ENCODE results near the gene B3GALT6.
"Not testable (repeated sequence)": the region's sequence is repeated elsewhere in the genome, so short reads cannot be mapped to it uniquely, and the experiment has no call there.

The B3GALT6 gene
- 27.6 to 35.0 reads per million in 2 donors for total RNA-seq

DNA sequence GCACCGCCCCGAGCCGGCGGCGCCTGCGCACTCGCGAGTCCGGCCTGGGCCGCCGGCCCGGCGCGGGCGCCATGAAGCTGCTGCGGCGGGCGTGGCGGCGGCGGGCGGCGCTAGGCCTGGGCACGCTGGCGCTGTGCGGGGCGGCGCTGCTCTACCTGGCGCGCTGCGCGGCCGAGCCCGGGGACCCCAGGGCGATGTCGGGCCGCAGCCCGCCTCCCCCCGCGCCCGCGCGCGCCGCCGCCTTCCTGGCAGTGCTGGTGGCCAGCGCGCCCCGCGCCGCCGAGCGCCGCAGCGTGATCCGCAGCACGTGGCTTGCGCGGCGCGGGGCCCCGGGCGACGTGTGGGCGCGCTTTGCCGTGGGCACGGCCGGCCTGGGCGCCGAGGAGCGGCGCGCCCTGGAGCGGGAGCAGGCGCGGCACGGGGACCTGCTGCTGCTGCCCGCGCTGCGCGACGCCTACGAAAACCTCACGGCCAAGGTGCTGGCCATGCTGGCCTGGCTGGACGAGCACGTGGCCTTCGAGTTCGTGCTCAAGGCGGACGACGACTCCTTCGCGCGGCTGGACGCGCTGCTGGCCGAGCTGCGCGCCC lies at the start of gene B3GALT6:
Gene B3GALT6, plus strand, starts transcription at position 30 of the 588 bp plus-strand sequence. Its CDS starts 42 bp downstream, at position 72.
- no peak for DNase-seq

- DNase-seq = no peak
Observed at GRCh38 chr1:1182491-1183220, 49.4 kb upstream of the B3GALT6 start.

GRCh38 chr1:1183221-1183747 lies 48.8 kb upstream of the B3GALT6 start:
- no peak for DNase-seq

DNA sequence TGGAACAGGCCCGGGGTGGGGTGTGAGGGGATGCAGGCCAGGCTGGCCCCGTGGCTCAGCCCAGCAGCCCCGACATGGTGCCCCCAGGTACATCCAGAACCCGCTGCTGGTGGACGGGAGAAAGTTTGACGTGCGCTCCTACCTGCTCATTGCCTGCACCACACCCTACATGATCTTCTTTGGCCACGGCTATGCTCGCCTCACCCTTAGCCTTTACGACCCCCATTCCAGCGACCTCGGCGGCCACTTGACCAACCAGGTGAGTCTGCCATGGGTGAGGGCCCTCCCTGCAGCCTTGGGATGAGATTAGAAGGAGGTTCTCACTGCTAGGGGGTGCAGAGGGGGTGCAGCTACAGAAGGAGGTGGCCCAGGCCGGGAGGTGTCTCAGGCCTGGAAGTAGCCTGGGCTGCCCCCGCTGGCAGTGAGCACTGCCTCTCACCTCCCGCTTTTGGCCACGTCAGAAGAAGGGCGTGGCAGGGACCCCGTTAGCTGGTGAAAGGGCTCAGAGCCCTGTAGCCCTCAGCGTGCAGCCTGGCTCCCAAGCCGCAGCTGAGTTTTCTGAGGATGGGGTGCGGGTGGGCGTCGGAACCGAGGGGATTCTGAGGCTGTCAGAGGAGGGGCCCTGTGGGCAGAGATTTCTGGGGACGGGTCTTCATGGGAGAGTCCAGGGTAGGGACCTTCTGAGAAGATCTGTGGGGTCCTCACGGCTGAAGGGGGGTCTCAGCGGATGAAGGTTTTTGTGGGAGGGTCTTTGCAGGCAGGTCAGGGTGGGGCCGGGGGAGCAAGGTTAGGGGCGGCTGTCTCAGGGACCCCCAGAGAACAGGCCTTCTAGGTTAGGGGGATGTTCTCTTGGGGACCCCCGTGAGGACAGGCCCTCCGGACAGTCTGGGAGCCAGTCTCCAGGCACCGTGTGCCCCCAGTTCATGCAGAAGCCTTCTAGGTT lies 47.9 kb upstream of the B3GALT6 start:
- DNase-seq = no peak

- DNase-seq = no peak
Observed at GRCh38 chr1:1185101-1185765, 46.8 kb upstream of the B3GALT6 start.

DNA sequence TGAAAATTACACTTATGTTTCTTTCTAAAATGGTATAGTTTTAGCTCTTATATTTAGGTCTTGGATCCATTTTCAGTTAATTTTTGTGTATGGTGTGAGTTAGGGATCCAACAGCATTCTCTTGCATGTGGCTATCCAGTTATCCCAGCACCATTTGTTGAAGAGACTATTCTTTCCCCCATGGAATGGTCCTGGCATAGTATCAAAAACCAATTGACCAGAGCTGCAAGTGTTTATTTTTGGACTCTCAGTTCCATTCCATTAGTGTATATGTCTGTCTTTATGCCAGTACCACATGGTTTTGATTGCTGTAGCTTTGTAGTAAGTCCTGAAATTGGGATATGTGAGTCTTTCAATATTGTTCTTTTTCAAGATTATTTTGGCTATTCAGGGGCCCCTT lies 44.1 kb upstream of the B3GALT6 start:
- no peak for DNase-seq

GRCh38 chr1:1189111-1189510 lies 42.9 kb upstream of the B3GALT6 start:
- no peak for DNase-seq

- DNase-seq = no peak
Observed at GRCh38 chr1:1191734-1192133, 40.3 kb upstream of the B3GALT6 start.

DNA sequence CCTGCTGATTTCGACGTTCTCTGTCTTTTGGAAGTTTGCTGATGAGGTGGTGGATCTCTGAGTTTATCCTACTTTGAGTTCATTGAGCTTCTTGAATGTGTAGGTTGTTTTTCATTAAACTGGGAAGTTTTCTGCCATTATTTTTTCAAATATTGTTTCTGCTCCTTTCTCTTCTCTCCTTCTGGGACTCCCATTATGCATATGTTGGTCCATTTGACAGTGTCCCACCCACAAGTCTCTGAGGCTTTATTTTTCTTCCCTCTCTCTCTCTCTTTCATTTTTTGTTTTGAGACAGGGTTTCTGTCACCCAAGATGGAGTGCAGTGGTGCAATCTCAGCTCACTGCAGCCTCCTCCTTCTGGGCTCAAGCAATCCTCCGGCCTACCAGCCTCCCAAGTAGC lies 37.3 kb upstream of the B3GALT6 start:
- no peak for DNase-seq

DNA sequence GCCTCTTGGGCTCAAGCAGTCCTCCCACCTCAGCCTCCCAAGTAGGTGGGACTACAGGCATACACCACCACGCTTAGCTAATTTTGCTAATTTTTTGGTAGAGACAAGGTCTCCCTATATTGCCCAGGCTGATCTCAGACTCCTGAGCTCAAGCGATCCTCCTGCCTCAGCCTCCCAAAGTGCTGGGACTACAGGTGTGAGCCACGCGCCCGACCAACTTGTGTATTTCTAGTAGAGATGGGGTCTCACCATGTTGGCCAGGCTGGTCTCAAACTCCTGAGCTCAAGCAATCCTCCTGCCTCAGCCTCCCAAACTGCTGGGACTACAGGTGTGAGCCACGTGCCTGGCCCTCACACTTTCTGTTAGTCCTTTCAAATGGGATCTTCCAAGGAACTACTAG lies 36.3 kb upstream of the B3GALT6 start:
- not testable (repeated sequence) for DNase-seq

GRCh38 chr1:1196431-1197187 lies 35.4 kb upstream of the B3GALT6 start:
- DNase-seq = no peak

DNA sequence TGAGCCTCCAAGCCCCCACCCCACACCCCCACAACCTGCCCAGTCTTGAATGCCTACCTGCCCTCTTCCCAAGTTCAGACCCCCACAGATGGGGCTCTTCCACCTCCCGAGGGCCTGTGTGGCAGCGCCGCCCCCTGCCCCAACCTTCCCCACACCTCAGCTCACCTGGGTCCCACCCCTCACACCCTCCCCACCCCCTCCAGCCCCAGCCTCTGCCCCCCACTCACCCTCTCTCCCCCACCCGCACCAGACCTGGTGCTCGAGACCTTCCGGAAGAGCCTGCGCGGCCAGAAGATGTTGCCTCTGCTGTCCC lies 34.9 kb upstream of the B3GALT6 start:
- DNase-seq = no peak

- DNase-seq = no peak
Observed at GRCh38 chr1:1197551-1198422, 34.2 kb upstream of the B3GALT6 start.

DNA sequence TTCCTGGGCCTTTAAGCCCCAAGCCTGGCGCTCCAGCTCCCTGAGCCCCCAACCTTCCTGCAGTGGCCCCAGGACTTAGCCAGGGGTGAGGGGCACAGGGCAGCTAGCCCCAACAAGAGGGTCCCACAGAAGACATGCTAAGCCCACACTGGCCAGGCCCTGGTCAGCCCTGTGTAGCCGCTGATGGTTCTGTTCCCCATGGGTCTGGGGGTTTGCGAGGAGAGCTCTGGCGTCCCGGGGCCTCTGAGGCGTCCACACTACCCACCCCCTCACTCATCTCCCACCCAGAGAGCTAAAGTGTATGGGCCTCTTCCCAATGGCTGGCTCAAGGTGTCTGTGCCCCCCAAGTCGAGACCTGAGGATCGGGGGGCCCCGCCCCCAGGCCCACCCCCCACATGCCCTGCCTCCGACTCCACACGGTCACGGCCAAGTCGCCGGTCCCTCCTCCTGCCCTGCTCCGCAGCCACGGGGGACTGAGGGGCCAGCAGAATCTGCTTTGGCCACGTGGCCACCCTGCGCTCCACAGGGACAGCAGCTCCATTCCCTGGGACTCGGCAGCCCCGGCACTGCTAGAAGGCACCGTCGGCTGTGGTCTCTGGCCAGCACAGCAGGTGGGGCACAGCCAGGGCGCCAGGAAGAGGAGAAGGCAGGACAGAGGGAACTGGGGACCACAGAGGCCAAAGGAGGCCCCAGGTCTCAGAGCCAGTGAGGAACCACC lies 33.5 kb upstream of the B3GALT6 start:
- DNase-seq = no peak

DNA sequence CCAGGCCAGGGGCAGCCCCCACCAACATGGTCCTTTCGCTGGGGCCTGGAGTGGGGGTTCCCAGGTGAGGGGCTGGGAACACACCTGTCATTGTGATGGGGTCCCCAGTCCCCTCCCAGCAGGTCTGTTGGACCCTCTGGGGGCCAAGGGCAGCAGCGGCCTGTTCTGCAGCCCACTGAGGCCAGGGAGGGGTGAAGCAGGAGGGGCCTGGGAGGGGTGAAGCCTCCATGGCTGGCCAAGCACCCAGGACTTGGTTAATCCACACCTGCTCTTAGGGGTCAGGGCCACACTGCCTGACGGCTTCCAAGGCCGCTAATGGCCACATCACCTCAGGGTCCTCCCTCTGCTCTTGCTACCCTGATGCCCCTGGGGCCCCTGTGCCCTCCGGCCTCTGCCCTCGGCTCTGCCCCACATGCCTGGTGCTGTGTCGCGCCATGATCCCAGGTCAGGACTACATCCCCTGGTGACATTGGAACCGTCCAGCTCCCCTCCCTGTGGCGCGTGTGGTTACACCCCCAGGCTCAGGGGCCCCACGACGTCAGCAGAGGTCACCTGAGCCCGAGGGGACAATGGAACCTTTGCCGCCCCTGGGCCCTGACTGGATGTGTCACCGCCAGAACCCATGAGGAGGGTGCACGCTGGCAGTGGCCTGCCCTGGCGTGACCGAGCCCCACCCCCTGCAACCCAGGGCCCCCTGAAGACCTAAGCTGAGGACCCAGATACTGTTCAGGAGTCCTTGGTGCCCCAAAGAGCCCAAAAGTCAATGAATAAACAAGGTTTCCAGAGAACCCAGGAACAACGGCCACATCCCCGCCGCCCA lies 32.7 kb upstream of the B3GALT6 start:
- DNase-seq = no peak

- DNase-seq = no peak
Observed at GRCh38 chr1:1199961-1200875, 31.8 kb upstream of the B3GALT6 start.

DNA sequence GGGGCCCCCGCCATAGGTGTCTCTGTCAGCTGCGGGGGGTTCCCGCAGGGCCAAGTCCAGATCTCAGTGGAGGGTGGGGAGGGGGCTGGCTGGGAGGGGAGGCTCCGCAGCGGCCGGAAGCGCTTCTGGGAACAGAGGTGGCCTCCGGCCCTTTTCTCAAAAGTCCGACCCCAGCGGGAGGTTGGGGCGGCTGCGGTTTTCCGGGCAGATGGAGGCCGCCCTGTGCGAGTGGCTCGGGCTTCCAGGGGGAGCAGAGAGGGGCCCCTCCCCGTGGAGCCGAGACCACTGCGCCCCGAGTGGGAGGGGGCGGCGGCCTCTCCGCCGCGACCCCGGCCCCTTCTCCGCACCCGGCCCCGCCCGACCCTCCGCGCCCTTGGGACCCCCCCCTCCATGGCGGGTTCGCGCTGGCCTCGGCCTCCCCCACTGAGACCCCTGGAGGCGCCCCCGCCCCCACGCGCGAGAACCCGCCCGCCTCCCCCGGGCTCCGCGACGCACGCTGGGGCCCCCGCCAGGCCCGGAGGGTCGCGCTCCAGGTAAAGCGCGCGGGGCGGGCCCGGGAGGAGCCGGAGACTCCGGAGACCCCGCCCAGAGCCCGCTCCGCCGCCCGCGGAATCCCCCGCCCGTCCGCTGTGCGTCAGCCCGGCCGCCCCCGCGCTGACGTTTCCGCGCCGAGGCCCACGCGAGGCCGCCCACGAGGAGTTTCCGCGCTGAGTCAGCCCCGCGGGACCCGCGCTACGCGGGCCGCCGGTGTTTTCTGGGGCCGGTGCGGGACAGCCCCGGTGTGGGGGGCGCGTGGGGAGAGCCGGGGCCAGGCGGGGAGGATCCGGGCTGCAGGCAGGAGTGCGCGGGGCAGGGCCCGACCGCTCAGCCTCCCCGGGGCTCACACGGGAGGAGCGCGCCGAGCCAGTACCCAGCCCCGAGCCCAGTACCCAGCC lies 30.9 kb upstream of the B3GALT6 start:
- DNase-seq = peak; percentile 88
